SK-N-SH (cell line): ENCODE measurements around the gene MATN1. TPM values are rescaled to one million over a fixed set of nuclear protein-coding genes. Genes with fewer than 3 reads are reported as not detected.

ENCODE experiments used
- CTCF ChIA-PET: fragments of 300-600, 350-600 bp; formaldehyde crosslinking; extraction: SDS; loops from one replicate; lab custom pipeline; 2021; lab: Yijun Ruan, JAX
- POLR2A ChIA-PET: fragments of 350-600 bp; sonication (Branson Sonifier 250); formaldehyde crosslinking; extraction: SDS; loops from one replicate; lab custom pipeline; 2020; ENCODE audit warnings: antibody characterized with exemption, inconsistent platforms; lab: Yijun Ruan, JAX
- DNase-seq: peaks from one replicate; pipeline ENCODE4 v3.0.0; 2012
- H2AFZ ChIP-seq: fragments of 200-600 bp; sonication (generic); 2 replicates; pipeline ENCODE4 v1.8.1; 2016; ENCODE audit warnings: antibody characterized with exemption, mild to moderate bottlenecking, low read depth
- H3F3A ChIP-seq: fragments of 200-600 bp; sonication (generic); replicated peaks from 2 replicates; pipeline ENCODE3; 2016; ENCODE audit warnings: antibody characterized with exemption, mild to moderate bottlenecking; ENCODE audit not compliant: insufficient read depth
- H3K27ac ChIP-seq, 2 experiments: fragments of 200-500 bp in 1 of 2; fragments of 200-600 bp in 1 of 2; sonication (Bioruptor generic) in 1 of 2; sonication (generic), shearing (Covaris generic) in 1 of 2; 2 replicates each; pipeline versions ENCODE4 v1.5.1 to v1.6.1; 2014 to 2016; ENCODE audit warnings: low read depth in 2 of 2, inconsistent platforms in 1 of 2, low read length in 1 of 2, mild to moderate bottlenecking in 1 of 2, mixed read lengths in 1 of 2
- H3K27me3 ChIP-seq: fragments of 200-600 bp; sonication (generic), shearing (Covaris generic); 2 replicates; pipeline ENCODE4 v1.6.1; 2016; ENCODE audit warnings: mixed run types; ENCODE audit not compliant: insufficient read depth
- H3K36me3 ChIP-seq, 2 experiments: fragments of 200-500 bp in 1 of 2; fragments of 200-600 bp in 1 of 2; sonication (Bioruptor generic) in 1 of 2; sonication (generic) in 1 of 2; replicated peaks in 1 of 2; 2 replicates each; pipeline versions ENCODE3 to v1.5.1; 2014 to 2016; ENCODE audit warnings: low read length in 1 of 2, mild to moderate bottlenecking in 1 of 2; ENCODE audit not compliant: insufficient read depth in 2 of 2, control insufficient read depth in 1 of 2
- H3K4me1 ChIP-seq, 2 experiments: fragments of 200-500 bp in 1 of 2; fragments of 200-600 bp in 1 of 2; sonication (Bioruptor generic) in 1 of 2; sonication (generic), shearing (Covaris generic) in 1 of 2; 2 replicates each; pipeline versions ENCODE4 v1.5.1 to v1.6.1; 2014 to 2016; ENCODE audit warnings: low read depth in 1 of 2, low read length in 1 of 2, mixed run types in 1 of 2; ENCODE audit not compliant: insufficient read depth in 2 of 2, control insufficient read depth in 1 of 2
- H3K4me2 ChIP-seq: fragments of 200-600 bp; sonication (generic), shearing (Covaris generic); 2 replicates; pipeline ENCODE4 v1.6.1; 2017; ENCODE audit warnings: mixed run types
- H3K4me3 ChIP-seq, 2 experiments: fragments of 200-500 bp in 1 of 2; fragments of 200-600 bp in 1 of 2; sonication (Bioruptor generic) in 1 of 2; sonication (generic), shearing (Covaris generic) in 1 of 2; 2 replicates each; pipeline versions ENCODE4 v1.5.1 to v1.8.1; 2014 to 2016; ENCODE audit warnings: low read depth in 2 of 2, inconsistent platforms in 1 of 2, low read length in 1 of 2, mild to moderate bottlenecking in 1 of 2, mixed read lengths in 1 of 2, moderate library complexity in 1 of 2
- H3K79me2 ChIP-seq: fragments of 200-600 bp; sonication (generic); 2 replicates; pipeline ENCODE4 v1.8.1; 2017; ENCODE audit warnings: mild to moderate bottlenecking; ENCODE audit not compliant: insufficient read depth
- H3K9ac ChIP-seq: fragments of 200-600 bp; sonication (generic); 2 replicates; pipeline ENCODE4 v1.6.1; 2017; ENCODE audit warnings: mixed run types
- H3K9me2 ChIP-seq: fragments of 200-600 bp; sonication (generic); 2 replicates; pipeline ENCODE4 v1.6.1; 2017; ENCODE audit warnings: mixed run types
- H3K9me3 ChIP-seq: fragments of 200-600 bp; sonication (generic); 2 replicates; pipeline ENCODE4 v1.6.1; 2017; ENCODE audit warnings: mixed run types, mild to moderate bottlenecking, moderate library complexity
- H4K20me1 ChIP-seq: fragments of 200-600 bp; sonication (generic); 2 replicates; pipeline ENCODE4 v1.6.1; 2017; ENCODE audit warnings: mild to moderate bottlenecking, mixed run types; ENCODE audit not compliant: insufficient read depth
- CHD2 ChIP-seq: fragments of 150-350 bp; IDR thresholded peaks from 2 replicates; pipeline ENCODE4 v1.6.1; 2018; ENCODE audit warnings: low read length; ENCODE audit not compliant: partially characterized antibody
- EP300 ChIP-seq, 2 experiments: IDR thresholded peaks; 2 replicates each; pipeline versions ENCODE4 v1.4.0 to v1.6.1; 2012; ENCODE audit warnings: borderline replicate concordance in 1 of 2, low read depth in 1 of 2, low read length in 1 of 2
- EZH2phosphoT487 ChIP-seq: fragments of 200-600 bp; sonication (generic); IDR thresholded peaks from 2 replicates; pipeline ENCODE4 v1.6.1; 2017; ENCODE audit warnings: low read depth, mixed run types, mild to moderate bottlenecking, antibody characterized with exemption, moderate library complexity, borderline replicate concordance
- FOSL2 ChIP-seq: IDR thresholded peaks from 2 replicates; pipeline ENCODE4 v1.4.0; 2012; ENCODE audit warnings: low read depth, mild to moderate bottlenecking, moderate library complexity, borderline replicate concordance
- FOXM1 ChIP-seq: IDR thresholded peaks from 2 replicates; pipeline ENCODE4 v1.4.0; 2012; ENCODE audit warnings: low read depth, mild to moderate bottlenecking
- GABPA ChIP-seq: IDR thresholded peaks from 2 replicates; pipeline ENCODE4 v1.4.0; 2012; ENCODE audit warnings: low read depth, mild to moderate bottlenecking
- GATA2 ChIP-seq: sonication (generic); formaldehyde crosslinking; IDR thresholded peaks from 2 replicates; pipeline ENCODE4 v1.5.0; 2020; ENCODE audit warnings: mild to moderate bottlenecking, missing genetic modification reagents
- MAX ChIP-seq: IDR thresholded peaks from 2 replicates; pipeline ENCODE4 v1.4.0; 2012; ENCODE audit warnings: low read depth
- MXI1 ChIP-seq: IDR thresholded peaks from 2 replicates; pipeline ENCODE4 v1.6.1; 2012; ENCODE audit warnings: mild to moderate bottlenecking, low read depth, low read length, improper control_type of control experiment
- NRF1 ChIP-seq: IDR thresholded peaks from 2 replicates; pipeline ENCODE4 v1.6.1; 2012; ENCODE audit warnings: low read depth, mild to moderate bottlenecking, low read length
- POLR2AphosphoS5 ChIP-seq: IDR thresholded peaks from 2 replicates; pipeline ENCODE4 v1.6.1; 2012; ENCODE audit warnings: low read depth, low read length
- RAD21 ChIP-seq: IDR thresholded peaks from 2 replicates; pipeline ENCODE4 v1.6.1; 2012; ENCODE audit warnings: mild to moderate bottlenecking, low read length
- RCOR1 ChIP-seq: fragments of 150-350 bp; IDR thresholded peaks from 2 replicates; pipeline ENCODE4 v1.6.1; 2017; ENCODE audit warnings: antibody characterized with exemption, low read length
- RXRA ChIP-seq: IDR thresholded peaks from 2 replicates; pipeline ENCODE4 v1.4.0; 2012; ENCODE audit warnings: low read depth, mild to moderate bottlenecking, borderline replicate concordance
- SMC3 ChIP-seq: IDR thresholded peaks from 2 replicates; pipeline ENCODE4 v1.6.1; 2012; ENCODE audit warnings: low read depth, low read length, improper control_type of control experiment
- TAF1 ChIP-seq: IDR thresholded peaks from 2 replicates; pipeline ENCODE4 v1.6.1; 2012; ENCODE audit warnings: low read depth, mild to moderate bottlenecking, low read length, moderate library complexity, borderline replicate concordance
- TCF12 ChIP-seq: IDR thresholded peaks from 2 replicates; pipeline ENCODE4 v1.4.0; 2012
- USF1 ChIP-seq: IDR thresholded peaks from 2 replicates; pipeline ENCODE4 v1.4.0; 2012; ENCODE audit warnings: low read depth, borderline replicate concordance
- YY1 ChIP-seq: IDR thresholded peaks from 2 replicates; pipeline ENCODE4 v1.4.0; 2012; ENCODE audit warnings: low read depth, mild to moderate bottlenecking
- WGBS: methylation state at CpG from one replicate; pipeline ENCODE4 v1.1.6; 2017; ENCODE audit warnings: low lambda C conversion rate; 5-methylcytosine and 5-hydroxymethylcytosine counted together
- polyA plus RNA-seq, 3 experiments: library from polyadenylated mRNA; depleted of rRNA; stranded (reverse); fragments of >200 nt; gene quantifications; 2 replicates each; pipeline ENCODE4 v1.2.3, GENCODE V29; 2012
- TF ChIP-seq, protein P1 (sequence below): IDR thresholded peaks from 2 replicates; pipeline ENCODE4 v1.6.1; 2012; ENCODE audit warnings: mild to moderate bottlenecking, low read depth, low read length, moderate library complexity

MATN1 gene
- polyA plus RNA-seq, 1 of the 3 experiments (the other 2 are of a cell fraction): 0.23 TPM

DNA sequence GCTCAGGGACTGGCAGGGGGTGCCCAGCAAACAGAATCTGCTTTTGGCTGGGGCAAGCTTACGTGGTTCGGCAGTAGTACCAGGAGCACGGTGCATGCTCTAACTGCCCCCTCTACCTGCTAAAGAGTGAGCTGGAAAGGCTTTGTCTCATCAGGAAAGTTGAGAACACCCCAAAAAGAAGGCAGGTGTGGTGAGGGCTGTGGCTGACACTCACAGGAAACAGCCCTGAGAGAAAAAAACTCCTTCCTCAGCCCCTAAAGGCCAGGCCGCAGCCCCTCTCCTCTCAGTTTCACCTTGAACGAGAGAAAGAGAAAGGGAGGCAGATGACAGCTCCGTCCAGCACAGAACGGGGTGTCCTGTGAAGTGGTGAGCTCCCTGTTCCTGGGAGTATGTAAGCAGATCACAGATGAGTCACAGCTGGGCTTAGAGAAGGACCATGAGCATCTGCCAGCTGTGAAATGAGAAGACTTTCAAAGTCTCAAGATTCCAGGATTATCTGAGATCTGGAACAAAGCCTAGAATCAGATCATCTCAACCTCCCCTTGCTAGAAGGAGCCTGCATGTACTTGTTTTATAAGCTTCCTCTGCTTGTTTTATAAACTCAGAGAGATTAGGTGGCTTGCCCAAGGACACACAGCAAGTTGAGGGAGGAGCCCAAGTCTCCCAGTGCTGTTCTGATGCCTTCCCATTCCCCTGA lies 20.8 kb upstream of the MATN1 start:
- Histone ChIP-seq H3K27ac (no peak overlapping the region), H3K4me1 (peaks cover 0 to 11% of the 10 kb centered on the region in 2 experiments; a peak in 1 of 4 replicates), H3K4me2 (no peak overlapping the region), H3F3A (no peaks in the 10 kb centered on the region), H3K79me2 (no peaks in the 10 kb centered on the region), H3K36me3 (no peaks in the 10 kb centered on the region), H3K9me2 (no peaks in the 10 kb centered on the region), H3K9me3 (no peaks in the 10 kb centered on the region), H3K27me3 (no peaks in the 10 kb centered on the region), H3K9ac (no peak overlapping the region), H3K4me3 (no peak overlapping the region), H4K20me1 (no peaks in the 10 kb centered on the region), H2AFZ (no peak overlapping the region)
- ChIA-PET POLR2A (interaction anchor here (0.9 kb wide), 1 partner anchor 8 kb away, joined by 3 read pairs; no protein-coding TSS in a partner anchor), CTCF (interaction anchor here (0.9 to 1.8 kb wide), 5 partner anchors 25 to 58 kb away, joined by 3 to 9 read pairs (median 7); no protein-coding TSS in a partner anchor)
- TF ChIP-seq EP300 (IDR thresholded peaks at IDR 0.05; ENCODE audit: borderline replicate concordance in 1 of 2, low read depth in 1 of 2, low read length in 1 of 2) (no peak), FOXM1 (no peak), MXI1 (no peak), SMC3 (no peak), NRF1 (no peak), CHD2 (no peak), GATA2 (CRISPR knock-in tag) (no peak), FOSL2 (peak; percentile 9; the same call in 1 of the 2 replicates)
- TF ChIP-seq, protein P1, sequence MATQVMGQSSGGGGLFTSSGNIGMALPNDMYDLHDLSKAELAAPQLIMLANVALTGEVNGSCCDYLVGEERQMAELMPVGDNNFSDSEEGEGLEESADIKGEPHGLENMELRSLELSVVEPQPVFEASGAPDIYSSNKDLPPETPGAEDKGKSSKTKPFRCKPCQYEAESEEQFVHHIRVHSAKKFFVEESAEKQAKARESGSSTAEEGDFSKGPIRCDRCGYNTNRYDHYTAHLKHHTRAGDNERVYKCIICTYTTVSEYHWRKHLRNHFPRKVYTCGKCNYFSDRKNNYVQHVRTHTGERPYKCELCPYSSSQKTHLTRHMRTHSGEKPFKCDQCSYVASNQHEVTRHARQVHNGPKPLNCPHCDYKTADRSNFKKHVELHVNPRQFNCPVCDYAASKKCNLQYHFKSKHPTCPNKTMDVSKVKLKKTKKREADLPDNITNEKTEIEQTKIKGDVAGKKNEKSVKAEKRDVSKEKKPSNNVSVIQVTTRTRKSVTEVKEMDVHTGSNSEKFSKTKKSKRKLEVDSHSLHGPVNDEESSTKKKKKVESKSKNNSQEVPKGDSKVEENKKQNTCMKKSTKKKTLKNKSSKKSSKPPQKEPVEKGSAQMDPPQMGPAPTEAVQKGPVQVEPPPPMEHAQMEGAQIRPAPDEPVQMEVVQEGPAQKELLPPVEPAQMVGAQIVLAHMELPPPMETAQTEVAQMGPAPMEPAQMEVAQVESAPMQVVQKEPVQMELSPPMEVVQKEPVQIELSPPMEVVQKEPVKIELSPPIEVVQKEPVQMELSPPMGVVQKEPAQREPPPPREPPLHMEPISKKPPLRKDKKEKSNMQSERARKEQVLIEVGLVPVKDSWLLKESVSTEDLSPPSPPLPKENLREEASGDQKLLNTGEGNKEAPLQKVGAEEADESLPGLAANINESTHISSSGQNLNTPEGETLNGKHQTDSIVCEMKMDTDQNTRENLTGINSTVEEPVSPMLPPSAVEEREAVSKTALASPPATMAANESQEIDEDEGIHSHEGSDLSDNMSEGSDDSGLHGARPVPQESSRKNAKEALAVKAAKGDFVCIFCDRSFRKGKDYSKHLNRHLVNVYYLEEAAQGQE: no peak
- 80% methylated on average over 7 of the region's 7 CpGs for WGBS
- no peak for DNase-seq

GRCh38 chr1:30743584-30744059 lies 20.2 kb upstream of the MATN1 start:
- Histone ChIP-seq H4K20me1 (no peaks in the 10 kb centered on the region), H2AFZ (no peak overlapping the region), H3K9me2 (no peaks in the 10 kb centered on the region), H3K4me3 (no peak overlapping the region), H3K9me3 (no peaks in the 10 kb centered on the region), H3K79me2 (no peaks in the 10 kb centered on the region), H3K9ac (no peak overlapping the region), H3F3A (no peaks in the 10 kb centered on the region), H3K4me1 (peaks cover 0 to 11% of the 10 kb centered on the region in 2 experiments; a peak in 1 of 4 replicates), H3K27me3 (no peaks in the 10 kb centered on the region), H3K27ac (no peak overlapping the region), H3K36me3 (no peaks in the 10 kb centered on the region), H3K4me2 (no peak overlapping the region)
- ChIA-PET POLR2A (interaction anchor here (0.9 kb wide), 1 partner anchor 9 kb away, joined by 3 read pairs; no protein-coding TSS in a partner anchor), CTCF (interaction anchor here (0.9 to 1.8 kb wide), 4 partner anchors 24 to 58 kb away, joined by 3 to 9 read pairs (median 8); no protein-coding TSS in a partner anchor)
- no peak for DNase-seq
- WGBS: 36% methylated on average over 4 of the region's 4 CpGs
- TF ChIP-seq TAF1: no peak
- TF ChIP-seq CHD2: no peak
- TF ChIP-seq TCF12: no peak
- TF ChIP-seq FOXM1: no peak
- TF ChIP-seq FOSL2: no peak
- no peak for TF ChIP-seq MAX
- no peak for TF ChIP-seq RXRA
- no peak for TF ChIP-seq YY1
- no peak for TF ChIP-seq RAD21
- no peak for TF ChIP-seq POLR2AphosphoS5
- no peak for TF ChIP-seq RCOR1
- TF ChIP-seq EZH2phosphoT487: no peak
- no peak for TF ChIP-seq GABPA
- no peak for TF ChIP-seq USF1
